ENCODE data around the gene AFF3.

- TF ChIP-seq CTCF (IDR thresholded peaks at IDR 0.05; ENCODE audit: poor library complexity): no peak
- no peak for TF ChIP-seq EZH2phosphoT487 (IDR thresholded peaks at IDR 0.05; ENCODE audit: low read depth, severe bottlenecking, unreplicated experiment)
- no peak for TF ChIP-seq EZH2 (IDR thresholded peaks at IDR 0.05; ENCODE audit: borderline replicate concordance)
These were observed 263.6 kb downstream of the AFF3 start for GRCh38 chr2:99878581-99879350.

Data from hepatocyte (in vitro differentiated cells).